GM21381 (cell line): ENCODE results near the gene AMDHD1.
"Not testable (repeated sequence)": the region's sequence is repeated elsewhere in the genome, so short reads cannot be mapped to it uniquely, and the experiment has no call there.

Source experiments
- ATAC-seq: cut with Tn5 transposase; IDR thresholded peaks from one replicate; pipeline ENCODE4 v1.9.1; 2021; ENCODE audit warnings: mild to moderate bottlenecking, moderate library complexity; ENCODE audit not compliant: unreplicated experiment

AMDHD1 gene

DNA sequence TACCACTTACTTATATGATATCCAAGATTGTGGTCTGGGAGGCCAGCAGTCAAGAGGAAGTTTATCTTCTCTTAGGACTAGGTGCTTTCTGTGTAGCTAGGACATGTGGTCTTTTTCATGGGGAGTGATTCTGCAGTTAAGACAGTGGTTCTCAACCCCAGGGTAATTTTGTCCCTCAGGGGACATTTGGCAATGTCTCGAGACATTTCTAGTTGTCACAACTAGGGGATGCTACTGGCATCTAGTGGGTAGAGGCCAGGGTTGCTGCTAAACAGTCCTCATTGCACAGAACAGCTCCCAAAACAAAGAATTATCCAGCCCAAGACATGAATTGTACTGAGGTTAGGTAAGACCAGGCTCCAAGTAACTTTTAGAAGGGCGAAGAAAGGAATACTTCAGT is 20.0 kb downstream of the AMDHD1 start:
- ATAC-seq, result no peak

DNA sequence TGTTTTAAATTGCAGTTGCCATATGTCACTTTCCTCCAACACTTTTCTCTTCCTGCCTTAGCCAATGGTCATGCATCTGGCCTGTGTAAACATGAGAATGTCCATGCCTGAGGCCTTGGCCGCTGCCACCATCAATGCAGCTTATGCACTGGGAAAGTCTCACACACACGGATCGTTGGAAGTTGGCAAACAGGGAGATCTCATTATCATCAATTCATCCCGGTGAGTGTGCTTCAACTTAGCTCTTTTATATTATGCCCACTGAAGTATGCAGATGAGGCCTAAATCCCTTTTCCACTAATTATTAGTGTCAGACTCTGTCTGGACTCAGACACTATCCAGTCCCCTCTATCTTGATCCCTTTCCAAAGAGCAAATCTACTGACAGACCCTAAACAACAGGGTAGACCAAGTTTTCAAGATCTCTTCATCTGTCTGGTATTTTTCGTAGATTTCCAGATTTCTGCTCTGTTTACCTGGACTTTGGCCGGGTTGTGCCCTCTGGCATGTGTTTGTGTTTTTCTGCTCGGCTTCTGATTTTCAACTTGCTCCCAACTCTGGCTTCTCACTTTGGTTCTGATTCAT is 23.2 kb downstream of the AMDHD1 start:
- no peak for ATAC-seq

DNA sequence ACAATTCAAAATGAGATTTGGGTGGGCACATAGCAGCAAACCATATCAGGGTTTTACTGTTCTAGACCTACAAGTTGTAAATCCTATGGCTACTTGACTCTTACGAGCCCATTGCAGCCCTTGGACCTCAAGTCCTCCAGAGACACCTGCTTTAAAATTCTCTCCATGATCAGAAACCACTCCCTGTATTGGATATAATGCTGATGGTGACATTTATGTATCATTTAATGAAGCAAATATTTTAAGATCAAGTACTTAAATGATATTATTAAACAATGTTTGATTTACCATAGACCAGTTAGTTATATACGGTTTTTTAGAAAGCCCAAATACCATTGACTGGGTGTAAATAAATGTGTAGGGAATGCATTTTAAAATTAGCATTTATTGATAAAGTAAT is 24.2 kb downstream of the AMDHD1 start:
- no peak for ATAC-seq

DNA sequence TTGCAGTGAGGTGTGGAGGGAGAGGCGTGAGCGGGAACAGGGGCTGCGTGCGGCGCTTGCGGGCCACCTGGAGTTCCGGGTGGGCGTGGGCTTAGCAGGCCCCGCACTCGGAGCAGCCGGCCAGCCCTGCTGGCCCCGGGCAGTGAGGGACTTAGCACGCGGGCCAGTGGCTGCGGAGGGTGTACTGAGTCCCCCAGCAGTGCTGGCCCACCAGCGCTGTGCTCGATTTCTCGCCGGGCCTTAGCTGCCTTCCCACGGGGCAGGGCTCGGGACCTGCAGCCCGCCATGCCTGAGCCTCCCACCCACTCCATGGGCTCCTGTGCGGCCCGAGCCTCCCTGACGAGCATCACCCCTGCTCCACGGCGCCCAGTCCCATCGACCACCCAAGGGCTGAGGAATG is 26.0 kb downstream of the AMDHD1 start:
- not testable (repeated sequence) for ATAC-seq

DNA sequence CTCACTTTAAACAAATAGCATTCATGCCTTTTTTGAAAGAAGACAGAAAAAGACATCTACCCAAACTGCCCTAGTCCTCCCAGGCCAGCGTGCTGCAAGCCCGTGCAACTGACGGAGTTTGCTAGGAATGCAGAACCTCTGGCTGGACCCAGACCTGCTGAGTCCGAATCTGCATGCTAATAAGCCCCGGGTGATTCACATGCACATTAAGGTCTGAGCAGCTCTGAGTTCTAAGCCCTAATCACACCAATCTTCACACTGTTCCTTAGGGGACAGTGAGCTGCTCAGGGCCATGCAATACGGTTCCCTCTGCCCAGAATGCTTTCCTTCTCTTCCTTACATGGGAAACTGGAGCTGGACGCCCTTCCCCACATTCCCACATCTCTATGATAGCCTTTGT is 27.8 kb downstream of the AMDHD1 start:
- no peak for ATAC-seq

DNA sequence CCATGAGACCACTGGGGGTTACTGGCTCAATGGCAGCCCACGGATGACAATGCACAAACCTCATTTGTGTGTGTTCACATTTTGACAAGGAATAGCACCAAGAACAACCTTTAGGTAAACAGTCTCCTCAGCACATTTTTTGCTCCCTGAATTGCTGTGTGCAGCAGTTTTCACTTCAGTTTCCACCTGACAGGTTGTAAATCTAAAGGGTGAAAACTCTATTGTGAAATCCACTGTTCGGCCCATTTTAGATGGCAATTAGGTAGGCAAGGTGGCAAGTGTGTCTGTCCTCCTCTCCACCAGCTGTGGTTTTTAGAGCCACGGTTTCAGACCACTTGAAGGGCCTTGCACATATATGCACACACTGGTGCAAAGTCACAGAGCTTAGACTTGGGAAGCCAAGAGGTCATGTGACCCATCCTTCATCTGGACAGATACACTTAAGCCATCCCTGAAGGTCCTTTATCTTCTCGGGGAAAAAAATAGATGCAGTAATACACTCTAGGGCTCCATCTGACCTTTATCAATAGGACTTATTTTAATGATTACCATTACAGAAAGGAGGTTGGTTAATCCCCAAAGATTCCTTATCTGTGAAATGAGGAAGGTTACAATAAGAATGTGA is 29.8 kb downstream of the AMDHD1 start:
- no peak for ATAC-seq

DNA sequence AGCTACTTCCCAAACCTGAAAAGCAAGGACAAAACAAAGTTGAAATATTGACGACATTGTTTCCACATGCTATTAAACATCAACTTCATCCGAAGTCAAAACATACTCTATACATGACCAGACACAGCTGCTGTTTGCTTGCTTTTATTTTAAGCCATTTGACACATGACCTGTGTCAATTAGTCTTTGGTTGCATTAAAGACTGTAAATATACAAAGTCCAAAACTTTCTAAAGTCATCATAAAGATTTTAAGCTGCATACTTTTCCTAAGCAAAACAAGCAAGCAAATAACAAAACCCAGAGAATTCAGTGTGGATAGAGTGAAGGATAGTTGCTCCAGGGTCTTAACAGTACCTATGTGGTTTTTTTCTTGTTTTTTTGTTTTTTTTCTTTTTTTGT is 31.2 kb downstream of the AMDHD1 start:
- no peak for ATAC-seq

DNA sequence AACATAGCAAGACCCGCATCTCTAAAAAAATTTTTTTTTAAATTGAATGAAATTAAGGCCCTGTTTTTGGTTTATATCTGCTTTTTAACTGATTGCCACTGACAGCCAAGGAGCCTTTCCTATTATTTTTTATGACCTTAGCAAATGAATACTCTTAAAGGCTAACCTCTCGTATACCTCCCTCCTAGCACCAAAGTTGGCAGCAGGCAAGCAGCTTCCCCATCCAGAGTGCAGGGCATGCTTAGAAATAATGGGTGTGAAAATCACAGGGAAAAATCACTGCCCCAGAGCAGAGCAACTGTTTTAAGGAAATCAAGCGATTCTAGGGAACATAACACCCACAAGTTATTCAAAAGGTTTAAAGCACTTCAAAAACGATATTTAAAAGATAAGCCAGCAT is 32.4 kb downstream of the AMDHD1 start:
- ATAC-seq, result no peak

DNA sequence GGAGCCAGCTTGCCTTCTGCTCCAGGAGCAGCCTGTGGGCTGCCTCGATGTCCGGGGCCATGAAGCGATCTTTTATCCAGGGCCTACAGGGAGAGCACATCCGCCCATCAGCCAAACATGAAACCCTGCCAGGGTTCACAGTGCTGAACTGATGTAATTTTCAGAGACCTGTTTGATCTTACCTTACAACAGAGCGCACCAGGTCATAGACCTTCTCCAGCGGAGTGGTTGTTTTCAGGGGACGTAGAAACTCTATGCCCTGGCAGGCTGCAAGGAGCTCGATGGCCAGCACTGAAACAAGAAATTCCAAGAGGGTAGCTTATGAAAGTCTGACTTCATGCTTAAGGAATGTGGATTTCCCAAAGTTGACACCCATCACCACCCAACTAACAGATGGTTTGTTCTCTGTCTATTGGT is 33.3 kb downstream of the AMDHD1 start:
- no peak for ATAC-seq

DNA sequence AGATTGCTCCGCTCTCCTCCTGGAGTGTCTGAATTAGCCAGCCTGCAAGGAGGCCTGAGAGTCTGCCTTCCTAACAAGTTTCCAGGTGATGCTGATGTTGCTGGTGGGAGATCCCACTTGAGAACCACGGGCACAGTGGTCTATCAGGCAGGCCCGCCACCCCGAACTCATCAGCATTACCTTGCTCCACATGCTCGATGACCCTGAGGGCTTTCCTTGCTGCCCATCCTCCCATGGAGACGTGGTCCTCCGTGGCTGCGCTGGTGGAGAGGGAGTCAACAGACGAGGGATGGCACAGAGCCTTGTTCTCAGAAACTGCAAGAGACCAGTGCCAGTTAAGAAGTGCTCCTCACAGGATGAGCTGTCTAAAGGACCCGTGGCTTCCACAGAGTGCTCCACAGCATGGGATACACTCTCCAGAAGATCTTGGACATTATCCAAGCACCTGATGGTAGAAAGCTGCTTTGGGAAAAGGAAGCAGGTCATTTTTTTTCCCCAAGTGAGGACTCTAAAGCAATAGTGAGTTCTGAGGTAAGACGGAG is 34.7 kb downstream of the AMDHD1 start:
- no peak for ATAC-seq

DNA sequence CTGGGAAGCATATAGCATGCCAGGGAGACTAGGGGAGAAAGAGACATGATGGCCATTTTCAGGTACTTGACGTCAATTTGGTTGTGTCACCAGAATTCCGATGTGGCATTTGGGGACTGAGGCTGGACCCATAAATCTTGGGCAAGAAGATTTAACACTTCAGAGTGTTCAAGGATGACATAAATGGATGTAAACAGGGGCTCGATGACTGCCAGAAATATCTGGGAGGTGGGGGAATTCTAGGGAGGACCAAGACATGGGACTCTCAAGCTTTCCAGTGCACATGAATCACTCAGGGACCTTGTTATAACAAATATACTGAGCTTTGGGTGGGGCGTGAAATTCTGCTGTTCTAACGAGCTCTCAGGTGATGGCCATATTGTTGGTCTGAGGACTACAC is 35.2 kb downstream of the AMDHD1 start:
- no peak for ATAC-seq

DNA sequence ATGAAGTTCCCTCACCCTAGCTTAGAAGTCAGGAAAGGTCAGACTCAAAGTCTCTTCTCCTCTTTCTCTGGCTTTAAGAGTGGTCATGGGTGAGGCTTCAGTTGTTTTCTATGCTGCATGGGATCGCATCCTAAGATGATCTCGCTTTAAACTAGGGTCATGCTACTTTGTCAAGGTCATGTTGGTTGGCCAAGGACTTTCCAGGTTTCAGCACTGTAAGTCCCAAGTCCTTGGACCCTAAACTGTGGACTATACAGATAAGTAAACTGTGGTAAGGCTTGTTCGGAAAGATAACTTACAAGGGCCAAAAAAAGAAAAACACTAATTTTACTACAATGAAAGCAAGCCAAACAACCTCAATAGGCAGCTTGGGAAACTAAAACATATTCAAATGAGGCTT is 35.6 kb downstream of the AMDHD1 start:
- ATAC-seq, result no peak

DNA sequence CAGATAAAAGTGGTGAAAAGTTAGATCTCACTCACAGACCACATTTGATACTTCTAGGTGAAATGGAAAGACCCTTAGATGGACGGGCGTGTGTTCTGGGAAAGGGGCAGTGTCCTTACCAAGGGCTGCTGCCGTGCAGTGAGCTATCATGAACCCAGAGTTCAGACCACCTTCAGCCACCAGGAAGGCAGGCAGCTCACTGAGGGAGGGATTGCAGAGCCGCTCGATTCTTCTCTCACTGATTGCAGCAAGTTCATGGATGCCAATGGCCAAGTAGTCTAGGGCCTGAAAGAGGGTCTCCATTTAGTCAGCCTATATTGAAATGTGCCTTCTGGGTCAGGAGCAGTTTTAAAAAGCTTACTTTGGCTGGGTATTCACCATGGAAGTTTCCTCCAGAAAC is 37.3 kb downstream of the AMDHD1 start:
- no peak for ATAC-seq

DNA sequence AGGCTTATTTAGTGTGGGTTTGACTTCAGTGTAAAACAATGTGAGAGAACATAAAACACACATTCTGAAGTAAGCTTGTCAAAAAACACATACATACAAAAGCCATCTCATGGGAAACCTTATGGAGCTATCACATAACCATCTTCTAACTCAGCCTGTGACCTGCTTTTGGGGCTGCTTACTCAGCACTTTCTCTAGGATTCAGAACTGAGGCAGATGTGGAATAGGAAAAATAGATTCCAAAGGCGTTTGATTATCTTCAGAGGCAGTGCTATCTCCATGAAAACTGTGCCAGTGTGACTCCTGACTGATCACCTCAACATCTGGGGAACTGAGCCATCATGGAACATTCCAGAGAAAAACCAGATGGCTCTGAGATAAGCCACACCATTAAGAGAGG is 39.5 kb downstream of the AMDHD1 start:
- no peak for ATAC-seq

DNA sequence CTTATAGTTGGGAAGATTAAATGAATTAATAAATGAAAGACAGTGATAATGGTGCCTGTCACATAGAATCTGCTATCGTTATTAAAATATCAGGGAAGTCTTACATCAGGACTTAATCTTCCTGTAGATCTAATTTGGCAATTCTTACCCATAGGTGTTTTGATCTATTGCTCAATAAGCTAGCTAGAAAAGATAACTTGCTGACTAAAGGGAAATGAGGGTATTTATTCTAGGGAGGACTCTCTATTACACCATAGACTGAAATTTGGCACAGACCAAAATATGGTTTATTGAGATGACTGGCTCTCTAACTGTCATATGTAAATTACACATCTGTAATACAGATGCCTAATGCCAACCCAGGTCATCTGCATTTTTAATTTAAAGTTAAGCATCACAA is 41.6 kb downstream of the AMDHD1 start:
- ATAC-seq, result no peak

DNA sequence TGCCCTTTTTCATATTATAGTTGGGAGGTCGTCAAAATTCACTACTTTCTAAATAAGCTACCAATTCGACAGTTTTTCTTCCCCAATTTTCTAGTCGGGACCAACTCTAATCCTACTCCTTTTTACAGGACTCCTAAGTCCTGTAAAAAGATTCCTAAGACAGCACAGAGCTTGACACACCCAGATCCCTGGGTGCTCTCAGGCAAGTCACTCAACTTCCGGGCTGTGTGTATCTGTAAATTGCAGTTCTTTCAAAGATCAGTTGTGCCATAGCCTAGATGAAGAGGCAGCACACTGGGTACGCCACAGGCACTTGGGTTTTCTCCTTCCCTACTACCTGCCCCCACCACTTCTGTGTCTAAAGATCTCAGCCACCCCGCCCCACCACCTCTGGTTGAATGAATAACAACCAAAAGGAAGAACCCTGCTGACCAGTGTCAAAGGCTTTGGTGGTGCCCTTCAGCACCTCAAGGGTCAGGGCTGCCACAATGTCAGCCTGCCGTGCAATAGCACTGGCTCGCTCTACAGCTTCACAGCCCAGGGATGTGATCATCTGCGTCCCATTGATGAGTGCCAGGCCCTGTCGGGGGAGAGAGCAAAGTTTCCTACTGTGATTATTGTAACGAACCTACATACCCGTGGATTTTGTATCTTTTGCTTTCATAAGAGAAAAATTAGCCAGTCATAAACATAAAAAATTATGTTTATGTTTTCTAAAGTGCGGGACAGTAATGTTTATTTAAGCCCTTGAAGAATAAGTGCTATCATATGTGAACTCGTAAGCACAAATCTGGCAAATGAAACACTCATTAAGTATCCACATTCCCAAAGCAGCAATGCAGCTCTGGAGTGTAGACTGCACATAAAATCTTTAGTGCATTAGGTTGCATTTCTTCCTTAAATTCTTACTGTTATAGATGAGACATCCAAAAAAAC is 43.8 kb downstream of the AMDHD1 start:
- ATAC-seq, result no peak

DNA sequence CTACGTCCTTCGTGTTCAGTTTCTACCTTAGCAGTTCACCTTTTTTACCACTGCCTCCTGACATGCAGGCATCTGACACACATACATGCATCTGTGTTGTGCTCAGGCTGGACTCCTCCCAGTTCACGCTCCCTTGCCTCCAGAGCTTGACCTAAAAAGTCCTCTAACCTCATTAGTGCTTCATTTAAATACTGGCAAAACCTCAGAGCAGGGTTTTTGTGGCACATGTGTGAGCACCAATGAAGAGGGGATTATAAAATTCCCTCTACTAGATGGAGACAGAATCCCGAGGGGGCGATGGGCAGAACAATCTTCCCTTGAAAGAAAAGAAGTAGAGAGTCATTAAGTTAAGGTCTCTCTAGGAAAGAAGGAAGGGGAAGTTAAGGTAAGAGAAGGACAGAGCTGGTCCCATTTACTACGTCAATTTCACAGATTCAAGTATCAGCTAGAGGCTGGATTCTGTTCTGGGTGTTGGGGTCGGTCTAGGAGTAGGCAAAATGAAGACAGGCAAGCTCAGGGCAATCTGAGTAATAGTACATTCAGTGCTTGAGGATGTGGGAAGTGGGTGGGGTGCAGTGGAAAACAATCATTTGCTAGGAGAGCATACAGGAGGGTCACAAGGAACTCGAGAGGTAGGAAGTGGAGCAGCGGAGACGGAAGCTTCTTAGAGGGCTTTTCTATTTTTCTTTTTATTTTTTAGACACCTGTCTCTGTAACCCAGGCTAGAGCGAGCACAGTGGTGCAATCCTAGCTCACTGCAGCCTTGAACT is 45.6 kb downstream of the AMDHD1 start:
- no peak for ATAC-seq

DNA sequence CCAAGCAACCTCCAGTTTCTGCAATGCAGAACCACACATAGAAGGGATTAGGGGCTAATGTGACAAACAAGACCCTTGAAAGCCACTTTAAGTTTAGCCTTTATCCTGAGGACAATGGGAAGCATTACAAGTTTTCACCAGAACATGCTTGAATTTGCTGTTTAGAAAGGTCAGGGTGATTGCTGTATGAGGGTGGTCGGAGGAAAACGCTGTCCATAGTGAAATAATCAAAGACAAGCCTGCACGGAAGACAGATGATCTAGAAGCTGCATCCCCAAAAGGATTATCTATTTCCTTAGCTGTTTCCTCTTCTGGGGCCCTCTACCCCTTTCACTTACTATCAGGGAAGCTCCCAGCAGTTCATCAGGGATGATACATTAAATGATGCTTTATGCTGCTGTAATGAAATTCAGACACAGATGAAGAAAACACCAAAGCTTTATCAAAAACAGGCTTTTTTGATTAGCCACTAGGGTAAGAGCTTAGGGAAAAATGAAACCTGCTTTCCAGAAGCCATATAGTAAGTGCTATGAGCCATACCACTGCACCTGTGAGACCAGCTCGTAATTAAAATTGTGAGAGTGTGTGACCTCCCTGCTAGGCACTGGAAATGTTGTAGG is 46.5 kb downstream of the AMDHD1 start:
- ATAC-seq, result no peak

DNA sequence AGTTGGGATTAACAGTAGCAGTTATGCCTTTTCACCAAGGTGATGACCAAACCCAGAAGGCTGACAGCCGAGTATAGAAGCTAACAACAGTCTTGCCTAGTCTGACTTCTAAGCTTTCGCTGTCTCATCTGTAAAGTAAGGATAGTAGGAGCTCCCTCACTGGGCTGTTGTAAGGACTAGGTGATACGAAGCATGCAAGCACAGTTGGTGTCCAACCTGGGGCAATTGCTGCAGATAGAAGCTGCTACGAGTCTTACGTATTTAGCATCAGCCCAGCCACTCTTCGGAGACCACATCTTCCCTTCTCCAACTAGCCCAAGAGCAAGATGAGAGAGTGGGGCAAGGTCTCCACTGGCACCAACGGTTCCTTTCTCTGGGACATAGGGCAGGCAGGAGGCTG is 47.0 kb downstream of the AMDHD1 start:
- no peak for ATAC-seq

DNA sequence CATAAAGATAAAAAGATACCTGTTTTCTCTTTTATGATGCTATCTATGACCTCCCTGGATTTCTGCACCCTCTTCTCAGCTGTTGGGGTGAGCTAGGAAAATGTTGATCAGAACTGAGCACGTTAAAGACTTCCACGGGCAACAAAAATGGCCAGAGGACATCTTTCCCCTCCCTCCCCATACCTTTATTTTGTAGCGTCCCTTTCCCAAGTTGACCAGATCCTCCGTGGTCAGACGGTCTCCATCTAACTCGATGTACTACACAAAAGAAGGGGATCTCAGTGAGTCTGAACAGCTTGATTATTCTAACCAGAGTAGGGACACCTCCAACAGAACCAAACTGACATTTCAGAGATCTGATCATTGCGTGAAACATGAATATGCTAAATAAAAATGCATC is 50.8 kb downstream of the AMDHD1 start:
- ATAC-seq, result no peak

DNA sequence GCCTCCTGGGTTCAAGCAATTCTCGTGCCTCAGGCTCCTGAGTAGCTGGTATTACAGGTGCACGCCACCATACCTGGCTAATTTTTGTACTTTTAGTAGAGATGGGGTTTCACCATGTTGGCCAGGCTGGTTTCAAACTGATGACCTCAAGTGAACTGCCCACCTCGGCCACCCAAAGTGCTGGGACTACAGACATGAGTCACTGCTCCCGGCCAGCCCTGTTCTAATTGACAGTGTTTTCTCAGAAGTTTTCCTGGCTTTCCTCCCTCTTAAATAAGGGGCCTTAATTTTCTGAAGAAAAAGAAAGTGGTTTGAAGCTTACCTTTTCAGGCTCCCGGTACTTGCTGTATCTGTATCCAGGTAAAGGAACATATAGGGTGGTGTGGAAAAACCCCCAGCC is 51.3 kb downstream of the AMDHD1 start:
- ATAC-seq, result no peak
